Stomach (tissue), 4 donors: Measurements from ENCODE around the gene GUF1.

ENCODE experiments used
- POLR2A ChIP-seq, 4 donors: fragments of 450-650 bp; IDR thresholded peaks; one replicate each; pipeline ENCODE4 v1.6.1; 2016; ENCODE audit warnings: antibody characterized with exemption in 4 of 4, control low read depth in 2 of 4, mild to moderate bottlenecking in 1 of 4, moderate library complexity in 1 of 4
- TF ChIP-seq, protein P1 (sequence below), 7 experiments: fragments of 450-650 bp in 4 of 7; fragments of 200-600 bp in 3 of 7; sonication (generic) in 3 of 7; IDR thresholded peaks; one replicate each; pipeline ENCODE4 v1.5.1; 2016 to 2019; ENCODE audit warnings: antibody characterized with exemption in 7 of 7, control low read depth in 2 of 7, mild to moderate bottlenecking in 1 of 7

GRCh38 chr4:44701037-44701436 is 22.8 kb downstream of the GUF1 start:
- TF ChIP-seq POLR2A (IDR thresholded peaks at IDR 0.05), result no peak
- TF ChIP-seq, protein P1, sequence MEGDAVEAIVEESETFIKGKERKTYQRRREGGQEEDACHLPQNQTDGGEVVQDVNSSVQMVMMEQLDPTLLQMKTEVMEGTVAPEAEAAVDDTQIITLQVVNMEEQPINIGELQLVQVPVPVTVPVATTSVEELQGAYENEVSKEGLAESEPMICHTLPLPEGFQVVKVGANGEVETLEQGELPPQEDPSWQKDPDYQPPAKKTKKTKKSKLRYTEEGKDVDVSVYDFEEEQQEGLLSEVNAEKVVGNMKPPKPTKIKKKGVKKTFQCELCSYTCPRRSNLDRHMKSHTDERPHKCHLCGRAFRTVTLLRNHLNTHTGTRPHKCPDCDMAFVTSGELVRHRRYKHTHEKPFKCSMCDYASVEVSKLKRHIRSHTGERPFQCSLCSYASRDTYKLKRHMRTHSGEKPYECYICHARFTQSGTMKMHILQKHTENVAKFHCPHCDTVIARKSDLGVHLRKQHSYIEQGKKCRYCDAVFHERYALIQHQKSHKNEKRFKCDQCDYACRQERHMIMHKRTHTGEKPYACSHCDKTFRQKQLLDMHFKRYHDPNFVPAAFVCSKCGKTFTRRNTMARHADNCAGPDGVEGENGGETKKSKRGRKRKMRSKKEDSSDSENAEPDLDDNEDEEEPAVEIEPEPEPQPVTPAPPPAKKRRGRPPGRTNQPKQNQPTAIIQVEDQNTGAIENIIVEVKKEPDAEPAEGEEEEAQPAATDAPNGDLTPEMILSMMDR (IDR thresholded peaks at IDR 0.05), result no peak
